Femur (tissue), 1 donor: Measurements from ENCODE around the gene IMMP2L.

ENCODE experiments used
- DNase-seq: peaks from one replicate; pipeline ENCODE4 v3.0.0-alpha.2; 2017

The IMMP2L gene

GRCh38 chr7:110897538-110897937, 664.8 kb downstream of the IMMP2L start:
- DNase-seq: no peak

GRCh38 chr7:110894111-110894510, 668.2 kb downstream of the IMMP2L start:
- no peak for DNase-seq

GRCh38 chr7:110891197-110891596, 671.1 kb downstream of the IMMP2L start:
- no peak for DNase-seq

- no peak for DNase-seq
Observed at GRCh38 chr7:110890101-110890500, 672.2 kb downstream of the IMMP2L start.

- DNase-seq: no peak
Observed at GRCh38 chr7:110889335-110889734, 673.0 kb downstream of the IMMP2L start.

GRCh38 chr7:110888641-110889040, 673.7 kb downstream of the IMMP2L start:
- no peak for DNase-seq

- no peak for DNase-seq
Observed at GRCh38 chr7:110885474-110885873, 676.8 kb downstream of the IMMP2L start.

- DNase-seq: no peak
Observed at GRCh38 chr7:110881721-110882120, 680.6 kb downstream of the IMMP2L start.

GRCh38 chr7:110880971-110881370, 681.3 kb downstream of the IMMP2L start:
- no peak for DNase-seq

GRCh38 chr7:110877016-110877415, 685.3 kb downstream of the IMMP2L start:
- DNase-seq: peak; percentile 23

GRCh38 chr7:110875346-110875745, 686.9 kb downstream of the IMMP2L start:
- DNase-seq: no peak

- DNase-seq: no peak
Observed at GRCh38 chr7:110871856-110872255, 690.4 kb downstream of the IMMP2L start.

GRCh38 chr7:110870926-110871325, 691.4 kb downstream of the IMMP2L start:
- no peak for DNase-seq

GRCh38 chr7:110868458-110868857, 693.8 kb downstream of the IMMP2L start:
- no peak for DNase-seq

- DNase-seq: no peak
Observed at GRCh38 chr7:110867771-110868170, 694.5 kb downstream of the IMMP2L start.

- no peak for DNase-seq
Observed at GRCh38 chr7:110863258-110863657, 699.0 kb downstream of the IMMP2L start.

GRCh38 chr7:110861163-110861562, 701.1 kb downstream of the IMMP2L start:
- no peak for DNase-seq

GRCh38 chr7:110857106-110857505, 705.2 kb downstream of the IMMP2L start:
- DNase-seq: no peak

GRCh38 chr7:110856704-110857103, 705.6 kb downstream of the IMMP2L start:
- DNase-seq: no peak

GRCh38 chr7:110854651-110855050, 707.6 kb downstream of the IMMP2L start:
- no peak for DNase-seq

- no peak for DNase-seq
Observed at GRCh38 chr7:110854166-110854565, 708.1 kb downstream of the IMMP2L start.

GRCh38 chr7:110853263-110853662, 709.0 kb downstream of the IMMP2L start:
- DNase-seq: no peak

GRCh38 chr7:110852156-110852940, 709.9 kb downstream of the IMMP2L start:
- no peak for DNase-seq

GRCh38 chr7:110850224-110850623, 712.1 kb downstream of the IMMP2L start:
- no peak for DNase-seq

GRCh38 chr7:110842796-110843195, 719.5 kb downstream of the IMMP2L start:
- DNase-seq: no peak
